Measurements from ENCODE around the gene IQGAP2. TPM values are rescaled to one million over a fixed set of nuclear protein-coding genes. Genes with fewer than 3 reads are reported as not detected.

Gene IQGAP2
- total RNA-seq, 1 experiment from 2014 or later = 0.59 TPM

- TF ChIP-seq TCF7L2 (IDR thresholded peaks at IDR 0.05; ENCODE audit: low read depth, low read length) = no peak
- no peak for ATAC-seq
- BruUV-seq (replicated peaks) = no TSS peak
- Histone ChIP-seq H3K27me3 (ENCODE audit: control insufficient read depth, insufficient read depth, low read length) (no peaks in the 10 kb centered on the region; the same call in 1 of the 2 replicates), H3K36me3 (ENCODE audit: control insufficient read depth, insufficient read depth, low read length) (no peaks in the 10 kb centered on the region), H3K4me3 (ENCODE audit: low read depth in 2 of 2, low read length in 2 of 2) (no peak overlapping the region), H3K27ac (ENCODE audit: low read length) (no peak overlapping the region), H3K4me1 (ENCODE audit: control insufficient read depth, insufficient read depth, low read length) (no peaks in the 10 kb centered on the region), H3K9me3 (ENCODE audit: control insufficient read depth, insufficient read depth, low read depth, low read length) (no peaks in the 10 kb centered on the region)
- no peak for DNase-seq (ENCODE audit: low read depth, low spot score)
- intact Hi-C loops (cut with micrococcal nuclease; ENCODE audit: unreplicated experiment) (no loop called here), in situ Hi-C loops (cut with HindIII; ENCODE audit: low pct_unique_long_range_greater_than_20kb, low sequenced_read_pairs) (no loop called here)
- ChIA-PET POLR2A (no interaction called here), CTCF (no interaction called here)
These were observed 23.8 kb upstream of the IQGAP2 start for GRCh38 chr5:76379316-76379715.

- Histone ChIP-seq H3K27me3 (ENCODE audit: control insufficient read depth, insufficient read depth, low read length) (no peaks in the 10 kb centered on the region; the same call in 1 of the 2 replicates), H3K9me3 (ENCODE audit: control insufficient read depth, insufficient read depth, low read depth, low read length) (no peaks in the 10 kb centered on the region), H3K36me3 (ENCODE audit: control insufficient read depth, insufficient read depth, low read length) (no peaks in the 10 kb centered on the region), H3K4me1 (ENCODE audit: control insufficient read depth, insufficient read depth, low read length) (no peaks in the 10 kb centered on the region), H3K27ac (ENCODE audit: low read length) (no peak overlapping the region), H3K4me3 (ENCODE audit: low read depth in 2 of 2, low read length in 2 of 2) (no peak overlapping the region)
- ATAC-seq (no peak), DNase-seq (ENCODE audit: low read depth, low spot score) (no peak)
- intact Hi-C loops (cut with micrococcal nuclease; ENCODE audit: unreplicated experiment) = no loop called here
- in situ Hi-C loops (cut with HindIII; ENCODE audit: low pct_unique_long_range_greater_than_20kb, low sequenced_read_pairs) = no loop called here
- ChIA-PET POLR2A (no interaction called here), CTCF (no interaction called here)
- no peak for TF ChIP-seq POLR2AphosphoS5 (IDR thresholded peaks at IDR 0.05; ENCODE audit: low read depth, low read length)
- TF ChIP-seq REST (IDR thresholded peaks at IDR 0.05; ENCODE audit: insufficient read depth in 1 of 2, low read depth in 2 of 2, low read length in 1 of 2) = no peak
- TF ChIP-seq CTCF (IDR thresholded peaks at IDR 0.05) = no peak
- TF ChIP-seq TCF7L2 (IDR thresholded peaks at IDR 0.05; ENCODE audit: low read depth, low read length) = no peak
- no peak for TF ChIP-seq SIN3A (IDR thresholded peaks at IDR 0.05; ENCODE audit: borderline replicate concordance, insufficient read depth, low read depth, low read length)
- BruUV-seq (replicated peaks) = no TSS peak
These were observed 23.2 kb upstream of the IQGAP2 start for GRCh38 chr5:76379855-76380254.

- no peak for TF ChIP-seq SIN3A (IDR thresholded peaks at IDR 0.05; ENCODE audit: borderline replicate concordance, insufficient read depth, low read depth, low read length)
- ATAC-seq (no peak), DNase-seq (ENCODE audit: low read depth, low spot score) (no peak)
- no peak overlapping the region for H3K4me3 ChIP-seq (ENCODE audit: low read depth in 2 of 2, low read length in 2 of 2)
- H3K27me3 ChIP-seq (ENCODE audit: control insufficient read depth, insufficient read depth, low read length) = no peaks in the 10 kb centered on the region; the same call in 1 of the 2 replicates
- POLR2A ChIA-PET = no interaction called here
- CTCF ChIA-PET = no interaction called here
- BruUV-seq (replicated peaks) = no TSS peak
- H3K4me1 ChIP-seq (ENCODE audit: control insufficient read depth, insufficient read depth, low read length) = no peaks in the 10 kb centered on the region
- H3K9me3 ChIP-seq (ENCODE audit: control insufficient read depth, insufficient read depth, low read depth, low read length) = no peaks in the 10 kb centered on the region
- in situ Hi-C loops (cut with HindIII; ENCODE audit: low pct_unique_long_range_greater_than_20kb, low sequenced_read_pairs) (no loop called here), intact Hi-C loops (cut with micrococcal nuclease; ENCODE audit: unreplicated experiment) (no loop called here)
- no peak overlapping the region for H3K27ac ChIP-seq (ENCODE audit: low read length)
- no peaks in the 10 kb centered on the region for H3K36me3 ChIP-seq (ENCODE audit: control insufficient read depth, insufficient read depth, low read length)
These were observed 22.6 kb upstream of the IQGAP2 start for GRCh38 chr5:76380346-76381066.
